Measurements from ENCODE around the gene CXCL9. TPM values are rescaled to one million over a fixed set of nuclear protein-coding genes. Genes with fewer than 3 reads are reported as not detected.

The CXCL9 gene
- total RNA-seq, 1 experiment from 2014 or later: not detected

DNA sequence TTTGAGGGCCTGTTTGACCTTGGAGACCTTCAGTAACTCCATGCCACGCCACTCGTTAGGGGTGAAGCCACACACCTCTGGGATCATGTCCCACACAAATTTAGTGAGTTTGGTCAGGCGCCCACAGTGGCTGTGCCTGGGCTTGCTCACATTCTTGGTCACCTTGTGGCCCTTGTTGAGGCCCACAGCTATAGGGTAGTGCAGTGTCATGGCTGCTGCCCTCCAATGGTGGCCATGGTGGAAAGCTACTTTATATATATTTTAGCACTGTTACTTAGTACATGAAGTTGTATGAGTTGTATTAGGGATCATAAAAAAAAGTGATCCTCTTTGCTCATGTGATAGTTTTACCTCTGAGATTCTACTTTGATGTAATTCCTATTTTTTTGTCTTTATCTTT lies 29.5 kb upstream of the CXCL9 start:
- Histone ChIP-seq H3K27ac (no peak overlapping the region), H3K4me1 (replicated peaks; ENCODE audit: insufficient read depth) (peaks cover 4% of the 10 kb centered on the region), H3K9me2 (ENCODE audit: insufficient read depth) (no peaks in the 10 kb centered on the region), H3K36me3 (ENCODE audit: low read depth) (no peaks in the 10 kb centered on the region), H2AFZ (no peak overlapping the region), H3K79me2 (ENCODE audit: low read depth) (no peaks in the 10 kb centered on the region), H3K4me3 (no peak overlapping the region), H3K4me2 (no peak overlapping the region), H4K20me1 (ENCODE audit: insufficient read depth) (no peaks in the 10 kb centered on the region), H3F3A (ENCODE audit: insufficient read depth, low read depth) (no peaks in the 10 kb centered on the region), H3K27me3 (ENCODE audit: insufficient read depth, low read depth) (no peaks in the 10 kb centered on the region), H3K9me3 (ENCODE audit: insufficient read depth, low read depth) (no peaks in the 10 kb centered on the region)
- BruUV-seq (replicated peaks): no TSS peak
- CTCF ChIA-PET: no interaction called here
- no peak for DNase-seq
- POLR2A ChIA-PET (ENCODE audit: unreplicated experiment): no interaction called here
- TF ChIP-seq, protein P1, sequence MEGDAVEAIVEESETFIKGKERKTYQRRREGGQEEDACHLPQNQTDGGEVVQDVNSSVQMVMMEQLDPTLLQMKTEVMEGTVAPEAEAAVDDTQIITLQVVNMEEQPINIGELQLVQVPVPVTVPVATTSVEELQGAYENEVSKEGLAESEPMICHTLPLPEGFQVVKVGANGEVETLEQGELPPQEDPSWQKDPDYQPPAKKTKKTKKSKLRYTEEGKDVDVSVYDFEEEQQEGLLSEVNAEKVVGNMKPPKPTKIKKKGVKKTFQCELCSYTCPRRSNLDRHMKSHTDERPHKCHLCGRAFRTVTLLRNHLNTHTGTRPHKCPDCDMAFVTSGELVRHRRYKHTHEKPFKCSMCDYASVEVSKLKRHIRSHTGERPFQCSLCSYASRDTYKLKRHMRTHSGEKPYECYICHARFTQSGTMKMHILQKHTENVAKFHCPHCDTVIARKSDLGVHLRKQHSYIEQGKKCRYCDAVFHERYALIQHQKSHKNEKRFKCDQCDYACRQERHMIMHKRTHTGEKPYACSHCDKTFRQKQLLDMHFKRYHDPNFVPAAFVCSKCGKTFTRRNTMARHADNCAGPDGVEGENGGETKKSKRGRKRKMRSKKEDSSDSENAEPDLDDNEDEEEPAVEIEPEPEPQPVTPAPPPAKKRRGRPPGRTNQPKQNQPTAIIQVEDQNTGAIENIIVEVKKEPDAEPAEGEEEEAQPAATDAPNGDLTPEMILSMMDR (conservative IDR thresholded peaks at IDR 0.05): no peak
- no peak for TF ChIP-seq EZH2 (IDR thresholded peaks at IDR 0.05; ENCODE audit: low read depth)
- intact Hi-C loops (cut with micrococcal nuclease; ENCODE audit: unreplicated experiment): no loop called here

DNA sequence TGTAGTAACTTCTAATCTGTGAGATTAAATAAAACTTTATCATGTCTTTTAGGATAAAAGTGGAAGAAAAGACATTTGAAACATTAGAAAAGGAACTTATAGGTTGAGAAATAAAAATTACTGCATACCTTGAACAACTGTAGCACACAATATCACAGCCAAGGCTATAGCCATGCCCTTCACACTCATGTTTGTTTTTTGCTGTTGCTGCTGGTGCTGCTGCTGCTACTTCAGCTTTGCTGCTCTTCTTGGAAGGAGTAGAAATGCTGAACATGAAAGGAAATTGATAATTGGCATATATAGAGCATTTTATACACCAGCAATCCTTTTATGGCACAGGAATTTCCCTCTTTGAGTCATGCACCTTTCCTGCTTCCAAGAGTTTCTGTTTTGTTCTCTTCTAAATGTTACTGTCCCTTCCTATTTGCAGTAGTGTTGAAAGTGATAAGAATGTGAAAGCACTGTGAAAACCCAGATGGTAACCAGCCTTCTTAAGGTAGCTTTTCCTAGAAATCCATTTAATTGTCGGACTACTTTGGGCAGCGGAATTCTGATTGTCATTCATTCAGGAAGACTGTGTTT lies 28.6 kb upstream of the CXCL9 start, which contains the start of gene CXCL11:
TSS of gene CXCL11 (minus strand) at position 272 of the 582 bp plus-strand sequence. CDS start at position 189, 83 bp downstream.
- H3K4me3 ChIP-seq: no peak within 1 kb of the TSS
- H4K20me1 ChIP-seq (ENCODE audit: insufficient read depth): no peaks in the 10 kb centered on the region
- H3K9me2 ChIP-seq (ENCODE audit: insufficient read depth): no peaks in the 10 kb centered on the region
- intact Hi-C loops (cut with micrococcal nuclease; ENCODE audit: unreplicated experiment): no loop called here
- DNase-seq: no peak
- H3K4me1 ChIP-seq (replicated peaks; ENCODE audit: insufficient read depth): no peaks in the 10 kb centered on the region
- no TSS peak for BruUV-seq (replicated peaks)
- H3K79me2 ChIP-seq (ENCODE audit: low read depth): no peaks in the 10 kb centered on the region
- TF ChIP-seq, protein P1 (conservative IDR thresholded peaks at IDR 0.05): no peak
- TF ChIP-seq EZH2 (IDR thresholded peaks at IDR 0.05; ENCODE audit: low read depth): no peak
- H3K9me3 ChIP-seq (ENCODE audit: insufficient read depth, low read depth): no peaks in the 10 kb centered on the region
- H3K27me3 ChIP-seq (ENCODE audit: insufficient read depth, low read depth): no peaks in the 10 kb centered on the region
- no peak within 1 kb of the TSS for H3K4me2 ChIP-seq
- ChIA-PET POLR2A (ENCODE audit: unreplicated experiment) (interaction anchor here (0.6 kb wide), 1 partner anchor 565 kb away, joined by 3 read pairs; no protein-coding TSS in a partner anchor), CTCF (no interaction called here)
- H3F3A ChIP-seq (ENCODE audit: insufficient read depth, low read depth): no peaks in the 10 kb centered on the region
- H3K36me3 ChIP-seq (ENCODE audit: low read depth): no peaks in the 10 kb centered on the region
- no peak within 1 kb of the TSS for H3K27ac ChIP-seq
- H2AFZ ChIP-seq: no peak within 1 kb of the TSS

DNA sequence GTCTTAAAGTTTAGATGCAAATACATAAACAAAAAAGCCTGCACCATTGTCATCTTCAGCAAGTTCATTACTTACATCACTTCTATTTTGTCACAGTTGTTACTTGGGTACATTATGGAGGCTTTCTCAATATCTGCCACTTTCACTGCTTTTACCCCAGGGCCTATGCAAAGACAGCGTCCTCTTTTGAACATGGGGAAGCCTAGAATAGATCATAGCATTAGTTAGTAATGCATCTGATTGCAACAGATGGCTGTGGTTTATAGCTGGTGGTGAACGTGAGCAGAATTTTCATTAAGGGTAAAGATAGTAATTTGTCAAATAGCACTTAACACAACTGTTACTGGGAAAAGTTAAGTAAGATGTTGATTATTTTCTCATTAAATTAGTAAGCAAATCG lies 27.8 kb upstream of the CXCL9 start:
- no peak for TF ChIP-seq EZH2 (IDR thresholded peaks at IDR 0.05; ENCODE audit: low read depth)
- TF ChIP-seq, protein P1 (conservative IDR thresholded peaks at IDR 0.05): no peak
- H3K4me2 ChIP-seq: no peak overlapping the region
- H3K4me3 ChIP-seq: no peak overlapping the region
- no peaks in the 10 kb centered on the region for H3K36me3 ChIP-seq (ENCODE audit: low read depth)
- DNase-seq: no peak
- intact Hi-C loops (cut with micrococcal nuclease; ENCODE audit: unreplicated experiment): no loop called here
- H3K9me2 ChIP-seq (ENCODE audit: insufficient read depth): no peaks in the 10 kb centered on the region
- H2AFZ ChIP-seq: no peak overlapping the region
- no peaks in the 10 kb centered on the region for H3K9me3 ChIP-seq (ENCODE audit: insufficient read depth, low read depth)
- H3K27ac ChIP-seq: no peak overlapping the region
- H3K4me1 ChIP-seq (replicated peaks; ENCODE audit: insufficient read depth): no peaks in the 10 kb centered on the region
- no peaks in the 10 kb centered on the region for H3K79me2 ChIP-seq (ENCODE audit: low read depth)
- no TSS peak for BruUV-seq (replicated peaks)
- CTCF ChIA-PET: no interaction called here
- POLR2A ChIA-PET (ENCODE audit: unreplicated experiment): no interaction called here
- H3K27me3 ChIP-seq (ENCODE audit: insufficient read depth, low read depth): no peaks in the 10 kb centered on the region
- no peaks in the 10 kb centered on the region for H4K20me1 ChIP-seq (ENCODE audit: insufficient read depth)
- no peaks in the 10 kb centered on the region for H3F3A ChIP-seq (ENCODE audit: insufficient read depth, low read depth)

All from PC-9 (cell line).